Measurements from ENCODE around the gene VWA3B. TPM values are rescaled to one million over a fixed set of nuclear protein-coding genes. Genes with fewer than 3 reads are reported as not detected.

The VWA3B gene
- total and polyA plus RNA-seq, 5 donors from 2014 or later, result not detected

- Mint-ChIP-seq H3K9me3 (peaks cover 0 to 8% (median 2%) of the 10 kb centered on the region in 7 donors), H3K4me3 (no peak overlapping the region), H3K27ac (no peak overlapping the region), H3K27me3 (peaks cover 14% of the 10 kb centered on the region), H3K4me1 (no peaks in the 10 kb centered on the region), H3K36me3 (peaks cover 8% of the 10 kb centered on the region)
- no peaks in the 10 kb centered on the region for H3K4me1 ChIP-seq (ENCODE audit: control insufficient read depth, insufficient read depth, low read length, poor library complexity, severe bottlenecking)
- peaks cover 5% of the 10 kb centered on the region for H3K27me3 ChIP-seq (ENCODE audit: control insufficient read depth, insufficient read depth, low read length)
- DNase-seq (no peak), ATAC-seq (ENCODE audit: low read depth in 2 of 2) (no peak)
- H3K4me3 ChIP-seq (ENCODE audit: low read depth, low read length), result no peak overlapping the region
- H3K36me3 ChIP-seq (ENCODE audit: control insufficient read depth, insufficient read depth, low read length), result no peaks in the 10 kb centered on the region
- H3K9me3 ChIP-seq (ENCODE audit: control insufficient read depth in 2 of 2, low read length in 2 of 2), result no peaks in the 10 kb centered on the region
- H3K27ac ChIP-seq (ENCODE audit: insufficient read depth, low read length, poor library complexity, severe bottlenecking), result no peak overlapping the region
Measured at GRCh38 chr2:98295721-98296414, 208.9 kb downstream of the VWA3B start.

- DNase-seq (no peak), ATAC-seq (ENCODE audit: low read depth in 2 of 2) (no peak)
- H3K27ac Mint-ChIP-seq, result no peak overlapping the region
- Histone ChIP-seq H3K4me3 (ENCODE audit: low read depth, low read length) (no peak overlapping the region), H3K9me3 (ENCODE audit: control insufficient read depth in 2 of 2, low read length in 2 of 2) (no peaks in the 10 kb centered on the region), H3K27ac (ENCODE audit: insufficient read depth, low read length, poor library complexity, severe bottlenecking) (no peak overlapping the region), H3K27me3 (ENCODE audit: control insufficient read depth, insufficient read depth, low read length) (peaks cover 5% of the 10 kb centered on the region), H3K36me3 (ENCODE audit: control insufficient read depth, insufficient read depth, low read length) (no peaks in the 10 kb centered on the region), H3K4me1 (ENCODE audit: control insufficient read depth, insufficient read depth, low read length, poor library complexity, severe bottlenecking) (no peaks in the 10 kb centered on the region)
- H3K9me3 Mint-ChIP-seq, result peaks cover 0 to 2% (median 2%) of the 10 kb centered on the region in 7 donors
- H3K36me3 Mint-ChIP-seq, result peaks cover 3% of the 10 kb centered on the region
- peaks cover 14% of the 10 kb centered on the region for H3K27me3 Mint-ChIP-seq
- no peak overlapping the region for H3K4me3 Mint-ChIP-seq
- H3K4me1 Mint-ChIP-seq, result no peaks in the 10 kb centered on the region
Measured at GRCh38 chr2:98296440-98296839, 209.5 kb downstream of the VWA3B start.

DNA sequence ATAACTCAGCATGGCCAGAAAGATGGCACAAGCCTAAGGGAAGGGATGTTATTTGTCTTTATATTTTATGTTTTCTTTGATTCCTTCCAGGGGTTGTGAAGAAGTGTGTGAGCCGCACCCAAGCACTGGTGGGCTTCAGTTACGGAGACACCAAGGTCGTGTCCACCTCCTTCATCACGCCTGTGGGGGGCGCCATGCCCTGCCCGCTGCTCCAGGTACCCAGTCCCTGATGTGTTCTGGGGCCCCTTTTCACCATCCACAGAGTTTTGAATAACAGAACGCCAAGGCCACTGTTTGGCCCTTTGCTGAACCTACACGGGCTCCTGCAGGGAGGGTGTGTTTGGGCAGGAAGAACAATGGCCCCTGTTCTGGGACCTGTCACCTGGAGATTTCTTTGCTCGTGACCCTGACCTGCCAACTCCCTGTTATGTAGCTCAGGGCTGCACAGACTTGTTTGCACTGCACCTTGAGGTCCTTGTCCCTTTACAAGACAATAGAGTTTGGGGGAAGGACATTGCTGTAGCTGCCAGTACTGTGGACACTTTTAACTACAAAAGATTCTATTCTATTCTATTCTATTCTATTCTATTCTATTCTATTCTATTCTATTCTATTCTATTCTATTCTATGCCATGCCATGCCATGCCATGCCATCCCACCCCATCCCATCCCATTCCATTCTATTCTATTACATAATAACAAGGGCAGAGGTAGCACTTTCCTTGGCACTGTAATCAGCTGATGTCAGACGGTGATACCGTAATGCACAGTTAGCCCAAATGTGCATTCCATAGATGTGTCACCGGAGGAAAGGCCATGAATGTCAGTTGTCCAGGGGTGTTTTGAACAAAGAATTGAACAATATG lies 211.1 kb downstream of the VWA3B start:
- H3K27ac Mint-ChIP-seq, result peak overlapping the region in 1 of 3 donors; percentile 20
- peaks cover 0 to 2% (median 0%) of the 10 kb centered on the region in 7 donors for H3K9me3 Mint-ChIP-seq
- no peak overlapping the region for H3K4me3 ChIP-seq (ENCODE audit: low read depth, low read length)
- H3K9me3 ChIP-seq (ENCODE audit: control insufficient read depth in 2 of 2, low read length in 2 of 2), result no peaks in the 10 kb centered on the region
- H3K27me3 Mint-ChIP-seq, result peaks cover 6% of the 10 kb centered on the region
- DNase-seq, result no peak
- H3K36me3 ChIP-seq (ENCODE audit: control insufficient read depth, insufficient read depth, low read length), result no peaks in the 10 kb centered on the region
- H3K4me1 Mint-ChIP-seq, result no peaks in the 10 kb centered on the region
- no peak overlapping the region for H3K27ac ChIP-seq (ENCODE audit: insufficient read depth, low read length, poor library complexity, severe bottlenecking)
- H3K4me3 Mint-ChIP-seq, result no peak overlapping the region
- no peak for ATAC-seq (ENCODE audit: low read depth in 2 of 2)
- H3K27me3 ChIP-seq (ENCODE audit: control insufficient read depth, insufficient read depth, low read length), result peaks cover 5% of the 10 kb centered on the region
- no peaks in the 10 kb centered on the region for H3K36me3 Mint-ChIP-seq
- no peaks in the 10 kb centered on the region for H3K4me1 ChIP-seq (ENCODE audit: control insufficient read depth, insufficient read depth, low read length, poor library complexity, severe bottlenecking)

DNA sequence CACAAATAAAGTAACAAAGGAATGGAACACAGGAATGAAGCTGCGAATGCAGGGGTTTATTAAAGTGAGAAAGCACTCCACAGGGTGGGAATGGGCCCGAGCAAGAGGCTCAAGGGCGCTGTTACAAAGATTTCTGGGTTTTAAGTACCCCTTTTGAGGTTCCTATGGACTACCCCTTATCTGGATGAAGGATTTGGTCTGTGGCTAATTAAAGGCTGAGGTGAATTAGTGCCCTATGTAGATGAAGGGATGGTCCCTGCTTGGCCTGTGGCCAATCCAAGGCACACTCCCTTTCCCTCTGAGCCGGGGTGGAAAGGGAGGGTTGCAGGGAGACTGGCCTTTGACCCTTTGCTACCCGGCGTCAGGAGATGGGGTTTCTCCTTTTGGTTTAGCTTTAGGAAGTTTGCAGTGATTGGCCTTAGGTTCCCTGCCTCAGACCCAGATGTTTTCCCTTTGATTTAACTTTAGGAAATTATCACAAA lies 211.8 kb downstream of the VWA3B start:
- Histone ChIP-seq H3K27ac (ENCODE audit: insufficient read depth, low read length, poor library complexity, severe bottlenecking) (no peak overlapping the region), H3K4me1 (ENCODE audit: control insufficient read depth, insufficient read depth, low read length, poor library complexity, severe bottlenecking) (no peaks in the 10 kb centered on the region), H3K36me3 (ENCODE audit: control insufficient read depth, insufficient read depth, low read length) (no peaks in the 10 kb centered on the region), H3K4me3 (ENCODE audit: low read depth, low read length) (no peak overlapping the region), H3K9me3 (ENCODE audit: control insufficient read depth in 2 of 2, low read length in 2 of 2) (no peaks in the 10 kb centered on the region), H3K27me3 (ENCODE audit: control insufficient read depth, insufficient read depth, low read length) (peaks cover 5% of the 10 kb centered on the region)
- peaks cover 6% of the 10 kb centered on the region for H3K27me3 Mint-ChIP-seq
- DNase-seq, result no peak
- peaks cover 0 to 2% (median 0%) of the 10 kb centered on the region in 7 donors for H3K9me3 Mint-ChIP-seq
- no peak for ATAC-seq (ENCODE audit: low read depth in 2 of 2)
- H3K4me3 Mint-ChIP-seq, result no peak overlapping the region
- no peaks in the 10 kb centered on the region for H3K4me1 Mint-ChIP-seq
- no peak overlapping the region for H3K27ac Mint-ChIP-seq
- no peaks in the 10 kb centered on the region for H3K36me3 Mint-ChIP-seq

- DNase-seq, result no peak
- no peak overlapping the region for H3K4me3 Mint-ChIP-seq
- H3K27me3 Mint-ChIP-seq, result peaks cover 6% of the 10 kb centered on the region
- no peaks in the 10 kb centered on the region for H3K4me1 ChIP-seq (ENCODE audit: control insufficient read depth, insufficient read depth, low read length, poor library complexity, severe bottlenecking)
- H3K9me3 ChIP-seq (ENCODE audit: control insufficient read depth in 2 of 2, low read length in 2 of 2), result no peaks in the 10 kb centered on the region
- no peaks in the 10 kb centered on the region for H3K4me1 Mint-ChIP-seq
- peaks cover 2% of the 10 kb centered on the region for H3K27me3 ChIP-seq (ENCODE audit: control insufficient read depth, insufficient read depth, low read length)
- no peaks in the 10 kb centered on the region for H3K36me3 ChIP-seq (ENCODE audit: control insufficient read depth, insufficient read depth, low read length)
- H3K9me3 Mint-ChIP-seq, result peaks cover 0 to 2% (median 0%) of the 10 kb centered on the region in 7 donors
- H3K4me3 ChIP-seq (ENCODE audit: low read depth, low read length), result no peak overlapping the region
- H3K27ac Mint-ChIP-seq, result no peak overlapping the region
- no peak for ATAC-seq (ENCODE audit: low read depth in 2 of 2)
- no peaks in the 10 kb centered on the region for H3K36me3 Mint-ChIP-seq
- H3K27ac ChIP-seq (ENCODE audit: insufficient read depth, low read length, poor library complexity, severe bottlenecking), result no peak overlapping the region
Measured at GRCh38 chr2:98299211-98299905, 212.4 kb downstream of the VWA3B start.

GRCh38 chr2:98300141-98300874 lies 213.3 kb downstream of the VWA3B start:
- no peak overlapping the region for H3K4me3 ChIP-seq (ENCODE audit: low read depth, low read length)
- Mint-ChIP-seq H3K36me3 (no peaks in the 10 kb centered on the region), H3K4me1 (no peaks in the 10 kb centered on the region), H3K9me3 (peaks cover 0 to 2% (median 0%) of the 10 kb centered on the region in 7 donors), H3K27me3 (peaks cover 3% of the 10 kb centered on the region), H3K27ac (no peak overlapping the region), H3K4me3 (no peak overlapping the region)
- no peak for DNase-seq
- no peak for ATAC-seq (ENCODE audit: low read depth in 2 of 2)
- no peaks in the 10 kb centered on the region for H3K4me1 ChIP-seq (ENCODE audit: control insufficient read depth, insufficient read depth, low read length, poor library complexity, severe bottlenecking)
- H3K9me3 ChIP-seq (ENCODE audit: control insufficient read depth in 2 of 2, low read length in 2 of 2), result no peaks in the 10 kb centered on the region
- H3K27ac ChIP-seq (ENCODE audit: insufficient read depth, low read length, poor library complexity, severe bottlenecking), result no peak overlapping the region
- H3K27me3 ChIP-seq (ENCODE audit: control insufficient read depth, insufficient read depth, low read length), result no peaks in the 10 kb centered on the region
- no peaks in the 10 kb centered on the region for H3K36me3 ChIP-seq (ENCODE audit: control insufficient read depth, insufficient read depth, low read length)

- Mint-ChIP-seq H3K27me3 (no peaks in the 10 kb centered on the region), H3K4me1 (no peaks in the 10 kb centered on the region), H3K27ac (no peak overlapping the region), H3K36me3 (no peaks in the 10 kb centered on the region), H3K9me3 (no peaks in the 10 kb centered on the region), H3K4me3 (no peak overlapping the region)
- Histone ChIP-seq H3K4me3 (ENCODE audit: low read depth, low read length) (no peak overlapping the region), H3K27ac (ENCODE audit: insufficient read depth, low read length, poor library complexity, severe bottlenecking) (no peak overlapping the region), H3K36me3 (ENCODE audit: control insufficient read depth, insufficient read depth, low read length) (no peaks in the 10 kb centered on the region), H3K4me1 (ENCODE audit: control insufficient read depth, insufficient read depth, low read length, poor library complexity, severe bottlenecking) (no peaks in the 10 kb centered on the region), H3K27me3 (ENCODE audit: control insufficient read depth, insufficient read depth, low read length) (no peaks in the 10 kb centered on the region), H3K9me3 (ENCODE audit: control insufficient read depth in 2 of 2, low read length in 2 of 2) (no peaks in the 10 kb centered on the region)
- DNase-seq (no peak), ATAC-seq (ENCODE audit: low read depth in 2 of 2) (no peak)
Measured at GRCh38 chr2:98301469-98301868, 214.5 kb downstream of the VWA3B start.
